ENCODE measurements around the gene OASL. TPM values are rescaled to one million over a fixed set of nuclear protein-coding genes. Genes with fewer than 3 reads are reported as not detected.

The OASL gene
- total RNA-seq, 4 donors from 2014 or later = 2.4 to 9.7 (median 6.6) TPM

- no peak overlapping the region for H3K27ac ChIP-seq
- H3K4me3 ChIP-seq = no peak overlapping the region
- no peaks in the 10 kb centered on the region for H3K27me3 ChIP-seq
- H3K36me3 ChIP-seq = no peaks in the 10 kb centered on the region
- no peaks in the 10 kb centered on the region for H3K4me1 ChIP-seq
- no peak for TF ChIP-seq POLR2A (IDR thresholded peaks at IDR 0.05)
- no peak for TF ChIP-seq CTCF (IDR thresholded peaks at IDR 0.05)
- DNase-seq = no peak
- WGBS, 2 donors = 69 to 72% methylated on average over 2 of the region's 2 CpGs
- H3K9me3 ChIP-seq = no peaks in the 10 kb centered on the region
- intact Hi-C loops (cut with DNase I) = no loop called here
Measured at GRCh38 chr12:120990487-120991055, 48.5 kb downstream of the OASL start.

GRCh38 chr12:120989687-120990086 is 49.4 kb downstream of the OASL start:
- Histone ChIP-seq H3K4me1 (no peaks in the 10 kb centered on the region), H3K27me3 (no peaks in the 10 kb centered on the region), H3K27ac (no peak overlapping the region), H3K4me3 (no peak overlapping the region), H3K36me3 (no peaks in the 10 kb centered on the region), H3K9me3 (no peaks in the 10 kb centered on the region)
- TF ChIP-seq POLR2A (IDR thresholded peaks at IDR 0.05) = no peak
- no peak for TF ChIP-seq CTCF (IDR thresholded peaks at IDR 0.05)
- no peak for DNase-seq
- intact Hi-C loops (cut with DNase I) = loop anchor here (10.0 kb wide), 1 partner anchor 345 kb away; the partner anchor contains the start of gene CABP1
- 70 to 85% methylated on average over 3 of the region's 3 CpGs for WGBS, 2 donors

DNA sequence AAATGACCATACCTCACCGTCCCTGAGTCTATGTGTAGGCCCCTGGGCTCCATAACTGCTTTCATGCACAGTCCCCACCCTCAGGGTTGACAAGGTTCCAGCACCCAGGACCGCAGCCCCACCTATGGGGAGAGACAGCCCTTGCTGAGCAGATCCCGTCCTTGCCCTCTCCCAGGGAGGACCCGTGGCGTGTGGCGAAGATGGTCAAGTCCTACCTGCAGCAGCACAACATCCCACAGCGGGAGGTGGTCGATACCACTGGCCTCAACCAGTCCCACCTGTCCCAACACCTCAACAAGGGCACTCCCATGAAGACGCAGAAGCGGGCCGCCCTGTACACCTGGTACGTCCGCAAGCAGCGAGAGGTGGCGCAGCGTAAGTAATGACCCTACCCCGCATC is 50.4 kb downstream of the OASL start:
- H3K27ac ChIP-seq = no peak overlapping the region
- no peaks in the 10 kb centered on the region for H3K9me3 ChIP-seq
- no peaks in the 10 kb centered on the region for H3K4me1 ChIP-seq
- no peak for DNase-seq
- TF ChIP-seq POLR2A (IDR thresholded peaks at IDR 0.05) (no peak), CTCF (IDR thresholded peaks at IDR 0.05) (no peak)
- 93% methylated on average over 10 of the region's 17 CpGs; no CpG with 5 or more reads in 1 of the 2 donors for WGBS, 2 donors
- no peak overlapping the region for H3K4me3 ChIP-seq
- no peaks in the 10 kb centered on the region for H3K36me3 ChIP-seq
- H3K27me3 ChIP-seq = no peaks in the 10 kb centered on the region
- intact Hi-C loops (cut with DNase I) = loop anchor here (10.0 kb wide), 1 partner anchor 344 kb away; the partner anchor contains the start of gene CABP1

- H3K4me1 ChIP-seq = no peaks in the 10 kb centered on the region
- intact Hi-C loops (cut with DNase I) = loop anchor here (10.0 kb wide), 1 partner anchor 343 kb away; the partner anchor contains the start of gene CABP1
- H3K27ac ChIP-seq = no peak overlapping the region
- no peak overlapping the region for H3K4me3 ChIP-seq
- H3K36me3 ChIP-seq = no peaks in the 10 kb centered on the region
- TF ChIP-seq CTCF (IDR thresholded peaks at IDR 0.05) (no peak), POLR2A (IDR thresholded peaks at IDR 0.05) (no peak)
- H3K9me3 ChIP-seq = no peaks in the 10 kb centered on the region
- WGBS, 2 donors = 82 to 85% methylated on average over 4 of the region's 4 CpGs
- DNase-seq = no peak
- no peaks in the 10 kb centered on the region for H3K27me3 ChIP-seq
Measured at GRCh38 chr12:120988234-120988633, 50.8 kb downstream of the OASL start.

DNA sequence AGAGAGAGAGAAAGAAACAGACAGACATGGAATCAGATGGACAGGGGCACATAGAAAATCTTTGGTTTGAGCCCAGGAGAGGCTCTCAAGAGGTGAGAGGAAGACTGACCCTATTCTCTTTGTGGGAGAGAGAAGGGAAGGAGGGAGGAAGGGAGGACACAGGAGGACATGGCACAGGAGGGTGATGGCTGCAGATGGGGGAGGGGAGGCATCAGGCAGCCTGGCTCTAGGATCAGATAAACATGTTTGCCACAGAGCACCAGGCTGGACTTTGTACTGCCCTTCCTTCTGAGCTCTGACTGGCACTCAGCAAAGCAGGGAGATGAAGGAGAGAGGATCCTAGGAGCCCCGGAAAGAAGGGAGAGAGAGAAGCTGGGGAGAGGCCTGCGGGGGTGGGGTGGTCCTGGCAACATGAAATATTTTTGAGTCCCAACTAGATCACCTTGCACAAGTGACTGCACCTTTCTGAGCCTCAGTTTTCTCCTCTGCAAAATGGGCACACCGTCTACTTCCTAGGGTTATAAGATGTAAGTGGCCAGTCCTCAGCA is 54.6 kb downstream of the OASL start:
- H3K27ac ChIP-seq = no peak overlapping the region
- no peaks in the 10 kb centered on the region for H3K36me3 ChIP-seq
- no peak overlapping the region for H3K4me3 ChIP-seq
- 77 to 88% methylated on average over 3 of the region's 3 CpGs for WGBS, 2 donors
- H3K27me3 ChIP-seq = peaks cover 0 to 5% (median 0%) of the 10 kb centered on the region in 4 donors
- no peaks in the 10 kb centered on the region for H3K9me3 ChIP-seq
- no peak for DNase-seq
- intact Hi-C loops (cut with DNase I) = loop anchor here (10.0 kb wide), 1 partner anchor 340 kb away; the partner anchor contains the start of gene CABP1
- H3K4me1 ChIP-seq = no peaks in the 10 kb centered on the region
- TF ChIP-seq POLR2A (IDR thresholded peaks at IDR 0.05) = no peak
- TF ChIP-seq CTCF (IDR thresholded peaks at IDR 0.05) = no peak
